ENCODE measurements around the gene THSD7B. TPM values are rescaled to one million over a fixed set of nuclear protein-coding genes. Genes with fewer than 3 reads are reported as not detected.
"Not testable (repeated sequence)": the region's sequence is repeated elsewhere in the genome, so short reads cannot be mapped to it uniquely, and the experiment has no call there.

THSD7B gene
- total RNA-seq, 1 donor from 2014 or later = not detected

DNA sequence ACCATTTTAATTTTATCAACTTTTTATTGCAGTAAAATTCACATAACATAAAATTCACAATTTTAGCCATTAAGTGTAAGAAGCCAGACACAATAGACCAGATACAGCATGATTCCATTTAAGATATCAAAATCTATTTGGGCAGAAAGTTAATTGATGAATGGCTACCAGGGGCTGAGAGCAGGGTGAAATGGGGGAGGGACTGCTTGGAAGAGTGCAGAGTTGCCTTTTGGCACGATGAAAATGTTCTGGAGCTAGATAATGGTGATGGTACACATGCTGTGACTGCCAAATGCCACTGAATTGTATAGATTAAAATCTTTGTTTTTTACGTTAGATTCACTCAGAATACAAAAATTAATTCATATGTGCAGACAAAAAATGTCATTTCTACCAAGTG, 909.6 kb downstream of the THSD7B start:
- intact Hi-C loops (cut with micrococcal nuclease) = no loop called here

DNA sequence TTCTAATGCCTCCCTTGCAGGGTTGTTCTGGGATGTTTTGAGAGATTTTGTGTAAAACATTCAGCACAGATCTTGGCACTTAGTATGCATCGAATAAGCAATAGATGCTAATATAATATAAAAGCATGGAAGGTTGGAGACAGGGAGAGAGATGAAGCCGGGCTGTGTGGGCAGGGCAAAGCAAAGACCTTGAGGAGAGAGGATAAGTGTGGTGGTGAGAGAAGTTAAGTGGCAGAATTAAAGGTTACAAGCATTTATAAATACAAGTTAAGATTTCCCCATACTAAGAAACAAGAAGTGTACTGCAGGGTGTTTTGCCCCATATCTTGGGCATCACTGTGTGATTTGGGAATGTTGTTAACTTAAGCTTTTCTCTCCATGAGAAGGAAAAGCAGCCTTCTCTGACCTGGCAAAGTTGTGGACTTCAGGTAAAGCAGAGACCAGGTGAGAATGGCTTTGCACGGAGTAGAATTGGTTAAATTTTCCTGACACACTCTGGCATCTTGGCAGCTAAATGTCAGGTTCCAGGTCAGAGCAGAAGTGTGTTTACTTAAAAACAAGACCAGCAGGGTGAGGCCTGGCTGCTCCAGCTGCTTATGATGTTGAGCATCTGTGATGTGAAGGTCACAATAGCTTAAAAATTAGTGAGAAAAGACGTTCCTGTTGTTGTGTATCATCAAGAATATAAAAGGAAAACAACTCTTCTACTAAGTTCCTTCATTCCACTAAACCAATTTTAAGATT, 910.4 kb downstream of the THSD7B start:
- intact Hi-C loops (cut with micrococcal nuclease) = no loop called here

DNA sequence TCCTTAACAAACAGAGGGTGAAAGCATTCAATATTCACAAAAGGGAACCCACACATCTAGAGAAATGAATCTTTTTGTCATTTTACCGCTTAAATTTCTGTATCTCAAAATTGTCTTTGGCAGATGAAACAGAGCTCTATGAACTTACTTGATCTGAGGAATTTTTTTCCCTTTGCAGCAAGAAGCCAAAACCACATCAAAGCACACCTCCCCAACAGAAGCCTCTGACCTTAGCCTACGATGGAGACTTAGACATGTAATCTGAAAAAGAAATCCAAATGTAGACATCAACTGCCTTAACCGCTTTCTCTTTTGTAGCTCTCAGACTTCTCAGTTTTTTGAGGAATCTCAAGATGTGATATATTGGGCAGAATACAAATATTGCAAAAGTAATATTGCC, 911.0 kb downstream of the THSD7B start:
- intact Hi-C loops (cut with micrococcal nuclease) = no loop called here

DNA sequence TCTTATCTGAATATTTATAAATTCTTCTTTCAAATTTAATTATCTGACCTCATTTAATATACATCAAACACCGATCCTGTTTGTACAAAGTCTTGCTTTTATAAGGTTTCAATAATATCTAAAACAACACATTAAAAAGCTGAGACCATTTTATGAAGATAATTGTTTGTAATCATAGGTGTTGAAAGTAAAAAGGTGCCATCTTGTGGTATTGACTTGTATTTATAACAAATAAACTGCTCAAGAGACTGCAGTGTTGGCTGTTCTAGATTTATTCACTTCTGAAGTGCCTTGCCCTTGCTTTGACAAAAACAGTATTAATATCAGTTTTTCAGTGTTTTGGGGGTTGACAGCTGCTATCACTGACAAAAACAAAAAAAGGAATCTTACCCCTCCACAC, 912.1 kb downstream of the THSD7B start:
- intact Hi-C loops (cut with micrococcal nuclease) = no loop called here

DNA sequence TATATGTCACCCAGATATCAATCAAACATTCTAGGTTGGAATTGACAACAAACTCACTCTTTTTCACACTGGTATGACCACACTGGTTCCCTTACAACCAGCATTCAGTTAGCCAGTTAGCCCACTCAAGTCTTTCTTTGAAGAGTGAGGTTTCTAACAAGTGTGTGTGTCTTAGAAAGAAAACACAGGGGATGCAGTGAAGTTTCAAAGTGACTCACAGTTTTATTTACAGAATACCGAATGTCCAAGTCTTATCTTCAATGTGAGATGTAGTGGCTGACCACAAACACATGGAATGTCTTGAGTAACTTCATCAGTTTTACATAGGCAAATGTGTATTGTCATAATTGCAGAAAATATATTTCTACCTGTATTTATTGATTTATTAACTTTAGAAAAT, 924.2 kb downstream of the THSD7B start:
- intact Hi-C loops (cut with micrococcal nuclease) = no loop called here

DNA sequence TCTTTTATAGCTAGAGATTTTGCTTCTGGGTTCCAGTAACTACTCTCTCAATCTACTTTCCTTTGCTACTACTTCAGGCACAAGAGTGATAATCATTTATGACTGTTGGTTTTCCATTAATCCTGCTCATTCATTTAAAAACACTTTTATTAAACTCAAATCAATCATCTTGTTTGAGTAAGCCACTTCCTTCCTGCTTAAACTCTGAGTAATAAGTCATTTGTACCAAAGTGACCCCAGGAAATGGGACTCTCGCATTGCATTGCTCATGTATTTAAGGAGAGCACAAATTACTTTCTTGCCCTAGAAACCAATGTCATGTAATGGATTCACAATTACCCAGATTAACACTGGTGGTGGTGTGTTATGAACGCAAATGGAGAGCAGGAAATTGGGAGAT, 928.2 kb downstream of the THSD7B start:
- intact Hi-C loops (cut with micrococcal nuclease) = no loop called here

DNA sequence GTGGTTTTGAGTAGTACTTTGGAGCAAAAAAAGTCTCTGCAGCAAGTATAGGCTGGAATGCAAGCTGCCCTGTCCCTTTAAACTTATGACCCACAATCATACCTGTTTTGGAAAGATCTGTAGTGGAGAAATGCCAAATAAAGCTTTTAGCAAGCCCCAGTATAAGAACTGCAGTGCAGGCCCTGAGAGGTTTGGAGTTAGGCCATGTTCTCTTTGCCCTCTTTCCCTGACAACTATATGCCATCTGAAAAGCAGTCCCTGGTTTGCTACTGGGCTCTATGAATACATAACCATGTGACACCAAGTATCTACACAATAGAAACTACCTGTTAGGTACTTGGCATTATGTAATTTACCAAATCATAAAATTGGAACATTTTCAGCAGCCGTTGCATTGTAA, 931.6 kb downstream of the THSD7B start:
- intact Hi-C loops (cut with micrococcal nuclease) = no loop called here

DNA sequence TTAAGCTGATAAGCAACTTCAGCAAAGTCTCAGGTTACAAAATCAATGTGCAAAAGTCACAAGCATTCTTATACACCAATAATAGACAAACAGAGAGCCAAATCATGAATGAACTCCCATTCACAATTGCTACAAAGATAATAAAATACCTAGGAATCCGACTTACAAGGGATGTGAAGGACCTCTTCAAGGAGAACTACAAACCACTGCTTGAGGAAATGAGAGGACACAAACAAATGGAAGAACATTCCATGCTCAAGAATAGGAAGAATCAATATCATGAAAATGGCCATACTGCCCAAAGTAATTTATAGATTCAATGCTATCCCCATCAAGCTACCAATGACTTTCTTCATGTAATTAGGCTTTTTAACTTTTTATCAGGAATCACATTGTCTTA, 934.9 kb downstream of the THSD7B start:
- intact Hi-C loops (cut with micrococcal nuclease) = not testable (repeated sequence)

DNA sequence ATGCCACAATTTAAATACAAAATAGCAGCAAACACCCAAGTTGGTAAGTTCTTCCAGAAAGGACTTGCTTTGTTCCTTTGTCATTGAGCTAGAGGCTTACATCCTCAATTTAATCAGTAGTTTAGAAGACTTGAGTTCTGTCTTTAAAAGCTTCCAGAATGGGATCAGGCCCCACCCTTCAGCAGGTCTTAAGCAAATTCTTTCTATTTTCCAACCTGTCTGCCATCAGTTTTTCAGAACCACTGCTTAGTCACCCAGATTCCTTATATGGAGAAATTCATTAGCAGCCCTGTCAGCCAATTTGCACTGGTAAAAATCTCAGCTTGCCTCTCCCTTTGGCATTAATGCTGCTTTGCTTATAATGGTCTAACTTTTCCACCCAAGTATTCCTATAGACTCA, 935.3 kb downstream of the THSD7B start:
- intact Hi-C loops (cut with micrococcal nuclease) = no loop called here

DNA sequence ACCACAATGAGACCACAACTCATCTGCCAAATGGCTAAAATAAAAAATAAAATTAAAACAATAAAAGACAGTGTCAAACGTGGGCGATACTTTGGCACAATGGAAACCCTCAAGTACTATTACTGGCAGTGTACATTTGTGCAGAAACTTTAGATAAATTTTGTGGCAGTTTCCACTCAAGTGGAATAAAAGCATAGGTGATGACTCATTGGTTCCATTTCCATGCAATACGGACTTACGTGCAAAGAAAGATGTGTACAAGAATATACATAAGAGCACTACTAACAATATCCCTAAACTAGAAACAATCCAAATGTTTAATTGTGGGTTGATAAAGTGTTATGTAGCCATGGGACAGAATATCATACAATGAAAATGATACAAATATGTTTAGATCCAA, 940.0 kb downstream of the THSD7B start:
- intact Hi-C loops (cut with micrococcal nuclease) = no loop called here

DNA sequence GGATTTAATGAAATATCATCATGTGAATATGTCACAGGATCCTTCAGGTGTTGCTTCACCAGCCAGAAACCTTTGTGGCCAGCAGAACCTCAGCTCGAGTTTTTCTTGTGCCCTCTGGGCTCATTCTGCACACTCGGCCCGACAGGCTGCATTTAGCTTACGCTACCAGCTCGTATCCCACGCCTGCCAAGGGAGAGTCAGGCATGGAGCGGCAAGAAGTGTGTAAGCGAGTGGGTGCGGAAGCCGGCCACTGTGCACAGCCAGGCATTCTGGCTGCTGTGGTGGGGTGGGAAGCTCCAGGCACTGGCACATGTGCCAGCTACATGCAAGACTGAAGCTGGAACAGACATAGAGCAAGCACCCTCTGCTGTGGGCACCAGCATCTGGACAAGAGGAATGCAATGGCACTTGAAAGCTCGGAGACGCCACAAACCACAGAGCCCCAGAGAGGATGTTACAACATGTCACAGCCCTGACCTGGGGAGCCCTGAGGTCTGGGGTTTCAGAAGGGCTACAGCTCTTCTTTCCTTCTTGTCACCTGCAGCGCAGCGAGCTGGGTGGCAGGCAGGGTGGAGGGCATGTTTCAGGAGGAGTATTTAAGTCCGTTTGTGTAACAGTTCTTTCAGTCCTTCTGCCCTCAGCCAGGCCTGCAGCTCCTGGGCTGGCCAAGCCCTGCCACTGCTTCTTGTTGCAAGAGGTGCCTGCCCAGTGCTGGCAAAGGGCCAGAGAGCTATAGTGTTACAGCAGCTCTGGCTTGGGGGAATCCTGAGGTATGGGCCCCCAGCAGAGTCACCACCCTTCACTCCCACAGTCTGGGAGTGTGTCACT, 941.7 kb downstream of the THSD7B start:
- intact Hi-C loops (cut with micrococcal nuclease) = no loop called here

DNA sequence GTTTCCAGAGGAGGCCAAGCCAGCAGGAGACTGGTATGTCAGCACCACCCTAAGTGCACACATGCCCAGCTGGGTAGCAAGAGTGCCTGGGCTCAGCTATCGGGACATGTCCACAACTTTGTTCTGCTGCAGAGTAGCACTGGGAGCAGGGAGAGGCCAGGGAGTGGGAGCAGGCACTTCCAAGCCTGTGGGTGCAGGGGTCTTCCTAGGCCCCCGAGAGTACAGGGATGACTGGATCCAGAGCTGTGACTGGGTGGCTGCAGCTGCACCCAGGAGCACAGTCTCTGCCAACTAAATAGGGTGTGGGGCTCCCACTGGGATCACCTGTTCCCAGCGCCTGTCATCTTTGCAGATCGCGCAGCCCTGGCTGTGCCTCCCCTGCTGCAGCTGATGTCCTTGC, 943.0 kb downstream of the THSD7B start:
- intact Hi-C loops (cut with micrococcal nuclease) = no loop called here

DNA sequence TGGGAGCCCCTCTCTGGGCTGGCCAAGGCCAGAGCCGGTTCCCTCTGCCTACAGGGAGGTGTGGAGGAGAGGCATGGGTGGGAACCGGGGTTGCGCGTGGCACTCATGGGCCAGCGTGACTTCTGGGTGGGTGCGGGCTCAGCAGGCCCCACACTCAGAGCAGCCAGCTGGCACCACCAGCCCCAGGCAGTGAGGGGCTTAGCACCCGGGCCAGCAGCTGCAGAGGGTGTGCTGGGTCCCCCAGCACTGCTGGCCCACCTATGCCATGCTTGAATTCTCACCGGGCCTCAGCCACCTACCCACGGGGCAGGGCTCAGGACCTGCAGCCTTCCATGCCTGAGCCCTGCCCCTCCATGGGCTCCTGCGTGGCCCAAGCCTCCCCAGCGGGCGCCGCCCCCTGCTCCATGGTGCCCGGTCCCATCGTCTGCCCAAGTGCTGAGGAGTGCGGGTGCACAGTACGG, 950.4 kb downstream of the THSD7B start:
- intact Hi-C loops (cut with micrococcal nuclease) = no loop called here

DNA sequence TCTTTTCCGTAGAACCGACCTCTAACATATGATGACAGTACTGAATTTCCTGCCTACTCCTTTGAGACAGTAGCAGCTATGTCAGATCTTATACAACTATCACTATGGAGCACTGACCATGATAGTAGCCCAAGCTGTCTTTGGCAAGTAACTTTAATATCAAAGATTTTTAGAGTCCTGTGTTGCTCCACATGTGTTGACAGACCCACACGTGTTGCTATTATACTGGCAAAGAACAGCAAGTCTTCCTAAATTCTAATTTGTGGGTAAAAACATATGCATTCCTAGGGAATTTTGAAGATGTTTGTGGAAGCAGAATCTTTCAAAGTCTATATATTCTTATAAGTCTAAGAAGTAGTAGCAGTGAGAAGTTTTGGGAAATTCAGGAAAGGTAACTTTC, 953.4 kb downstream of the THSD7B start:
- intact Hi-C loops (cut with micrococcal nuclease) = no loop called here

DNA sequence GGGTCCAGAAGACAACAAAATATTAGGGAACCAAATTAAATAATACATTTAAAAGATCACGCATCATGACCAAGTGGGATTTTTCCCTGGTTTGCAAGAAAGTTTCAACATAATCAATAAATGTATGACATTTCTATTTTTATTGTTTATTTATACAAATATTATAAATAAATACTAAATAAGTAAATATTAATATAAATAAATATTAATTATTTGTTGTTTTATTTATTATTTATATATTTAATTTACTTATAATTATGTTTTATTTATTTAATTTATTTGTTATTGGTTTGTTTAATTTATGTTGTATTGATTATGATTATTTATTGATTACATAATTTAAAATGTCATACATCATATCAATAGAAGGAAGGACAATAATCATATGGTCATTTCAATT, 956.4 kb downstream of the THSD7B start:
- intact Hi-C loops (cut with micrococcal nuclease) = no loop called here

DNA sequence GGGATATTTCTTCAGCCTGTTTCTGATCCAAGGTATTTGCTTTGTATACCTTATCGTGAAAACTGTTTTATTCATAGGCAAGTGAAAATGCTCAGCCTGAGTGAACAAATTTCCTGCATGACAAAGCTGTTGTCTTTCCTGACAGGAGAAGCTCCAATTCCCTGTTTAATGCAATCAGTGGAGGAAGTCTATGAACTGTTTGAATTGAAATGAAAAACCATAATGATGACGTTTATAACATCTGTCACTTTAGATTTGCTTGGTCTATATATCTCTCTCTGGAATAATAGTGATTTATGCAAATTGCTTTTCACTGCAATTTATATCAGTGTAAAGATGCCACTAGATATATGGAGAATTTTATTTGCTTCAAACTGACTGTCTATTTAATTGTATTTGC, 959.6 kb downstream of the THSD7B start:
- intact Hi-C loops (cut with micrococcal nuclease) = no loop called here
